HUES64 (cell line): ENCODE data around the gene SIGLEC1.

Experiments used
- H3K27ac ChIP-seq: 2 replicates; pipeline ENCODE4 v1.7.0; 2013; ENCODE audit warnings: low read depth, low read length, inconsistent platforms
- H3K27me3 ChIP-seq: 2 replicates; pipeline ENCODE4 v1.6.1; 2013; ENCODE audit warnings: mild to moderate bottlenecking, low read length; ENCODE audit not compliant: insufficient read depth
- H3K36me3 ChIP-seq: 2 replicates; pipeline ENCODE4 v1.6.1; 2013; ENCODE audit warnings: mild to moderate bottlenecking, low read length; ENCODE audit not compliant: insufficient read depth
- H3K4me1 ChIP-seq: 2 replicates; pipeline ENCODE4 v1.6.1; 2013; ENCODE audit warnings: mild to moderate bottlenecking, low read length, moderate library complexity; ENCODE audit not compliant: insufficient read depth
- H3K4me3 ChIP-seq: 2 replicates; pipeline ENCODE4 v1.5.1; 2013; ENCODE audit warnings: mild to moderate bottlenecking, low read length, moderate library complexity
- H3K9ac ChIP-seq: 2 replicates; pipeline ENCODE4 v1.6.1; 2013; ENCODE audit warnings: mild to moderate bottlenecking, low read depth, low read length
- H3K9me3 ChIP-seq: 2 replicates; pipeline ENCODE4 v1.6.1; 2013; ENCODE audit warnings: low read depth, low read length; ENCODE audit not compliant: insufficient read depth
- WGBS: fragments of 150-250, 120-280 bp; methylation state at CpG from one replicate; pipeline ENCODE4 v1.1.7; 2013; ENCODE audit warnings: missing lambda C conversion rate; 5-methylcytosine and 5-hydroxymethylcytosine counted together

Gene SIGLEC1

GRCh38 chr20:3744037-3744436, 31.6 kb upstream of the SIGLEC1 start:
- H3K9me3 ChIP-seq = no peaks in the 10 kb centered on the region
- peaks cover 10% of the 10 kb centered on the region for H3K4me1 ChIP-seq
- no peaks in the 10 kb centered on the region for H3K36me3 ChIP-seq
- H3K9ac ChIP-seq = no peak overlapping the region
- no peak overlapping the region for H3K4me3 ChIP-seq
- no peak overlapping the region for H3K27ac ChIP-seq
- peaks cover 16% of the 10 kb centered on the region for H3K27me3 ChIP-seq
- 88% methylated on average over 1 of the region's 1 CpG for WGBS

- H3K9me3 ChIP-seq = no peaks in the 10 kb centered on the region
- peaks cover 9% of the 10 kb centered on the region; the same call in 1 of the 2 replicates for H3K27me3 ChIP-seq
- no peaks in the 10 kb centered on the region for H3K36me3 ChIP-seq
- WGBS = 85% methylated on average over 2 of the region's 2 CpGs
- H3K9ac ChIP-seq = no peak overlapping the region
- H3K4me1 ChIP-seq = peaks cover 10% of the 10 kb centered on the region
- no peak overlapping the region for H3K4me3 ChIP-seq
- no peak overlapping the region for H3K27ac ChIP-seq
Measured at GRCh38 chr20:3743251-3743650, 30.9 kb upstream of the SIGLEC1 start.

GRCh38 chr20:3741836-3742458, 29.5 kb upstream of the SIGLEC1 start:
- Histone ChIP-seq H3K36me3 (no peaks in the 10 kb centered on the region), H3K9ac (no peak overlapping the region), H3K27ac (no peak overlapping the region), H3K4me1 (peaks cover 10% of the 10 kb centered on the region), H3K27me3 (peaks cover 4% of the 10 kb centered on the region; the same call in 1 of the 2 replicates), H3K4me3 (no peak overlapping the region), H3K9me3 (no peaks in the 10 kb centered on the region)
- 65% methylated on average over 7 of the region's 7 CpGs for WGBS

GRCh38 chr20:3740615-3741301, 28.4 kb upstream of the SIGLEC1 start:
- WGBS = 92% methylated on average over 15 of the region's 15 CpGs

GRCh38 chr20:3739926-3740451, 27.6 kb upstream of the SIGLEC1 start:
- H3K9me3 ChIP-seq = no peaks in the 10 kb centered on the region
- no peaks in the 10 kb centered on the region for H3K36me3 ChIP-seq
- no peak overlapping the region for H3K9ac ChIP-seq
- no peak overlapping the region for H3K4me3 ChIP-seq
- H3K27me3 ChIP-seq = peaks cover 4% of the 10 kb centered on the region; the same call in 1 of the 2 replicates
- peaks cover 10% of the 10 kb centered on the region for H3K4me1 ChIP-seq
- no peak overlapping the region for H3K27ac ChIP-seq
- 81% methylated on average over 7 of the region's 7 CpGs for WGBS

More at GRCh38 chr20:3740615-3741301, 28.4 kb upstream of the SIGLEC1 start:
- Histone ChIP-seq H3K27me3 (peaks cover 4% of the 10 kb centered on the region; the same call in 1 of the 2 replicates), H3K4me3 (no peak overlapping the region), H3K27ac (no peak overlapping the region), H3K9me3 (no peaks in the 10 kb centered on the region), H3K4me1 (peaks cover 10% of the 10 kb centered on the region), H3K9ac (no peak overlapping the region), H3K36me3 (no peaks in the 10 kb centered on the region)

GRCh38 chr20:3739054-3739925, 26.9 kb upstream of the SIGLEC1 start:
- Histone ChIP-seq H3K9me3 (no peaks in the 10 kb centered on the region), H3K36me3 (no peaks in the 10 kb centered on the region), H3K4me1 (peaks cover 10% of the 10 kb centered on the region; the same call in 1 of the 2 replicates), H3K27ac (no peak overlapping the region), H3K9ac (no peak overlapping the region), H3K27me3 (peaks cover under 1% of the 10 kb centered on the region), H3K4me3 (no peak overlapping the region)
- 74% methylated on average over 19 of the region's 19 CpGs for WGBS

GRCh38 chr20:3738111-3739053, 26.0 kb upstream of the SIGLEC1 start:
- peaks cover 10% of the 10 kb centered on the region; the same call in 1 of the 2 replicates for H3K4me1 ChIP-seq
- WGBS = 89% methylated on average over 10 of the region's 11 CpGs
- H3K27ac ChIP-seq = no peak overlapping the region
- no peak overlapping the region for H3K4me3 ChIP-seq
- H3K36me3 ChIP-seq = no peaks in the 10 kb centered on the region
- H3K27me3 ChIP-seq = peaks cover 5% of the 10 kb centered on the region
- H3K9ac ChIP-seq = no peak overlapping the region
- H3K9me3 ChIP-seq = no peaks in the 10 kb centered on the region

- Histone ChIP-seq H3K27ac (no peak overlapping the region), H3K9ac (no peak overlapping the region), H3K4me3 (no peak overlapping the region), H3K36me3 (no peaks in the 10 kb centered on the region), H3K9me3 (no peaks in the 10 kb centered on the region), H3K4me1 (peaks cover 10% of the 10 kb centered on the region), H3K27me3 (peaks cover 28% of the 10 kb centered on the region)
- 92% methylated on average over 4 of the region's 4 CpGs for WGBS
Measured at GRCh38 chr20:3735768-3736167, 23.4 kb upstream of the SIGLEC1 start.

GRCh38 chr20:3734111-3734843, 21.9 kb upstream of the SIGLEC1 start:
- peaks cover 28% of the 10 kb centered on the region for H3K27me3 ChIP-seq
- H3K9ac ChIP-seq = no peak overlapping the region
- 80% methylated on average over 12 of the region's 12 CpGs for WGBS
- no peaks in the 10 kb centered on the region for H3K36me3 ChIP-seq
- no peak overlapping the region for H3K4me3 ChIP-seq
- H3K9me3 ChIP-seq = no peaks in the 10 kb centered on the region
- peaks cover 2% of the 10 kb centered on the region; the same call in 1 of the 2 replicates for H3K4me1 ChIP-seq
- H3K27ac ChIP-seq = no peak overlapping the region
